ENCODE measurements around the gene TMEM170A. TPM values are rescaled to one million over a fixed set of nuclear protein-coding genes. Genes with fewer than 3 reads are reported as not detected.
"Not testable (repeated sequence)": the region's sequence is repeated elsewhere in the genome, so short reads cannot be mapped to it uniquely, and the experiment has no call there.

Gene TMEM170A
- total RNA-seq, 1 experiment from 2014 or later: 10.1 TPM

- no peaks in the 10 kb centered on the region for H3F3A ChIP-seq (ENCODE audit: low read length, unreplicated experiment)
- H4K20me1 ChIP-seq (ENCODE audit: low read length): no peaks in the 10 kb centered on the region
- DNase-seq (no peak), ATAC-seq (no peak)
- no peak overlapping the region for H2AFZ ChIP-seq (ENCODE audit: low read length)
- no peaks in the 10 kb centered on the region for H3K9me3 ChIP-seq (ENCODE audit: low read length)
- H3K27me3 ChIP-seq (ENCODE audit: low read length): no peaks in the 10 kb centered on the region
- H3K4me1 ChIP-seq (ENCODE audit: insufficient read depth, low read length): peaks cover 25% of the 10 kb centered on the region
- H3K79me2 ChIP-seq (ENCODE audit: low read length): no peaks in the 10 kb centered on the region
- H3K4me2 ChIP-seq (ENCODE audit: low read length): 0 out of 2 replicates have a peak overlapping the region, but pooled peaks have one; percentile 6
- intact Hi-C loops (cut with micrococcal nuclease): no loop called here
- no peak overlapping the region for H3K4me3 ChIP-seq (ENCODE audit: low read length)
- BruUV-seq (replicated peaks): TSS peak; percentile 55
- peak overlapping the region; percentile 57 for H3K27ac ChIP-seq (ENCODE audit: low read length)
- no peaks in the 10 kb centered on the region for H3K36me3 ChIP-seq (ENCODE audit: low read depth, low read length)
- CTCF ChIA-PET: interaction anchor here (0.7 kb wide), 1 partner anchor 11 kb away, joined by 6 read pairs; no protein-coding TSS in a partner anchor
- TF ChIP-seq, protein P1, sequence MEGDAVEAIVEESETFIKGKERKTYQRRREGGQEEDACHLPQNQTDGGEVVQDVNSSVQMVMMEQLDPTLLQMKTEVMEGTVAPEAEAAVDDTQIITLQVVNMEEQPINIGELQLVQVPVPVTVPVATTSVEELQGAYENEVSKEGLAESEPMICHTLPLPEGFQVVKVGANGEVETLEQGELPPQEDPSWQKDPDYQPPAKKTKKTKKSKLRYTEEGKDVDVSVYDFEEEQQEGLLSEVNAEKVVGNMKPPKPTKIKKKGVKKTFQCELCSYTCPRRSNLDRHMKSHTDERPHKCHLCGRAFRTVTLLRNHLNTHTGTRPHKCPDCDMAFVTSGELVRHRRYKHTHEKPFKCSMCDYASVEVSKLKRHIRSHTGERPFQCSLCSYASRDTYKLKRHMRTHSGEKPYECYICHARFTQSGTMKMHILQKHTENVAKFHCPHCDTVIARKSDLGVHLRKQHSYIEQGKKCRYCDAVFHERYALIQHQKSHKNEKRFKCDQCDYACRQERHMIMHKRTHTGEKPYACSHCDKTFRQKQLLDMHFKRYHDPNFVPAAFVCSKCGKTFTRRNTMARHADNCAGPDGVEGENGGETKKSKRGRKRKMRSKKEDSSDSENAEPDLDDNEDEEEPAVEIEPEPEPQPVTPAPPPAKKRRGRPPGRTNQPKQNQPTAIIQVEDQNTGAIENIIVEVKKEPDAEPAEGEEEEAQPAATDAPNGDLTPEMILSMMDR (conservative IDR thresholded peaks at IDR 0.05; ENCODE audit: low read depth, low read length): no peak
- TF ChIP-seq EZH2 (IDR thresholded peaks at IDR 0.05; ENCODE audit: low read length, unreplicated experiment): no peak
- no peak for TF ChIP-seq EZH2phosphoT487 (IDR thresholded peaks at IDR 0.05; ENCODE audit: borderline replicate concordance, low read length)
- H3K9me2 ChIP-seq (replicated peaks; ENCODE audit: low read length): no peaks in the 10 kb centered on the region
- H3K9ac ChIP-seq (ENCODE audit: low read length): no peak overlapping the region
- POLR2A ChIA-PET (ENCODE audit: unreplicated experiment): no interaction called here
These were observed 41.6 kb upstream of the TMEM170A start for GRCh38 chr16:75506107-75506506.

- intact Hi-C loops (cut with micrococcal nuclease): no loop called here
- Histone ChIP-seq H4K20me1 (ENCODE audit: low read length) (no peaks in the 10 kb centered on the region), H3K4me3 (ENCODE audit: low read length) (no peak overlapping the region), H2AFZ (ENCODE audit: low read length) (no peak overlapping the region), H3K9ac (ENCODE audit: low read length) (no peak overlapping the region), H3K79me2 (ENCODE audit: low read length) (no peaks in the 10 kb centered on the region), H3K9me2 (replicated peaks; ENCODE audit: low read length) (no peaks in the 10 kb centered on the region), H3K4me1 (ENCODE audit: insufficient read depth, low read length) (peaks cover 20% of the 10 kb centered on the region), H3K9me3 (ENCODE audit: low read length) (no peaks in the 10 kb centered on the region), H3K27ac (ENCODE audit: low read length) (no peak overlapping the region), H3K4me2 (ENCODE audit: low read length) (no peak overlapping the region), H3F3A (ENCODE audit: low read length, unreplicated experiment) (no peaks in the 10 kb centered on the region), H3K27me3 (ENCODE audit: low read length) (no peaks in the 10 kb centered on the region), H3K36me3 (ENCODE audit: low read depth, low read length) (no peaks in the 10 kb centered on the region)
- ATAC-seq (no peak), DNase-seq (no peak)
- BruUV-seq (replicated peaks): no TSS peak
- ChIA-PET POLR2A (ENCODE audit: unreplicated experiment) (no interaction called here), CTCF (no interaction called here)
- TF ChIP-seq, protein P1 (conservative IDR thresholded peaks at IDR 0.05; ENCODE audit: low read depth, low read length): no peak
- no peak for TF ChIP-seq EZH2 (IDR thresholded peaks at IDR 0.05; ENCODE audit: low read length, unreplicated experiment)
- no peak for TF ChIP-seq EZH2phosphoT487 (IDR thresholded peaks at IDR 0.05; ENCODE audit: borderline replicate concordance, low read length)
These were observed 39.3 kb upstream of the TMEM170A start for GRCh38 chr16:75503801-75504200.

DNA sequence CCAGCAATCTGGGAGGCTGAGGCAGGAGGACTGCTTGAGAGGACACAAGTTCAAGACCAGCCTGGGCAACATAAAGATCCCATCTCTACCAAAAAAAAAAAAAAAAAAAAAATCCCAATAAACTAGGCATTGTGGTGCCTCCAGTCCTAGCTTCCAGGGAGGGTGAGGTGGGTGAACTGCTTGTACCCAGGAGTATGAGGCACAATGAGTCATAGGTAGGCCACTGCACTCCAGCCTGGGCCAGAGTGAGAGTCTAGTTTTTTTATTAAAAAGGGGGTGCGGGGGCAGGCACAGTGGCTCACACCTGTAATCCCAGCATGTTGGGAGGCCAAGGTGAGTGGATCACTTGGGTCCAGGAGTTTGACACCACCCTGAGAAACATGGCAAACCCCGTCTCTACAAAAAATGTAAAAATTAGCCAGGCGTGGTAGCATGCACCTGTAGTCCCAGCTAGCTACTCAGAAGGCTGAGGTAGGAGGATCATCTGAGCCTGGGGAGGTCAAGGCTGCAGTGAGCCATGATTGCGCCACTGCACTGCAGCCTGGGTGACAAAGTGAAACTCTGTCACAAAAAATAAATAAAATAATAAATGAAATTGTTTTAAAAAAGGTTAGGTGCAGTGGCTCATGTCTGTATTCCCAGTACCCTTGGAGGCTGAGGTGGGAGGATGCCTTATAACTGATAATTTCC, 38.6 kb upstream of the TMEM170A start:
- Histone ChIP-seq H2AFZ (ENCODE audit: low read length) (no peak overlapping the region), H3K9me2 (replicated peaks; ENCODE audit: low read length) (no peaks in the 10 kb centered on the region), H3K79me2 (ENCODE audit: low read length) (no peaks in the 10 kb centered on the region), H3K9ac (ENCODE audit: low read length) (no peak overlapping the region), H3F3A (ENCODE audit: low read length, unreplicated experiment) (no peaks in the 10 kb centered on the region), H3K36me3 (ENCODE audit: low read depth, low read length) (no peaks in the 10 kb centered on the region), H3K4me1 (ENCODE audit: insufficient read depth, low read length) (peaks cover 20% of the 10 kb centered on the region), H3K9me3 (ENCODE audit: low read length) (no peaks in the 10 kb centered on the region), H3K27ac (ENCODE audit: low read length) (no peak overlapping the region), H3K4me3 (ENCODE audit: low read length) (no peak overlapping the region), H4K20me1 (ENCODE audit: low read length) (no peaks in the 10 kb centered on the region), H3K4me2 (ENCODE audit: low read length) (no peak overlapping the region), H3K27me3 (ENCODE audit: low read length) (no peaks in the 10 kb centered on the region)
- ChIA-PET POLR2A (ENCODE audit: unreplicated experiment) (no interaction called here), CTCF (no interaction called here)
- no TSS peak for BruUV-seq (replicated peaks)
- TF ChIP-seq EZH2 (IDR thresholded peaks at IDR 0.05; ENCODE audit: low read length, unreplicated experiment) (no peak), EZH2phosphoT487 (IDR thresholded peaks at IDR 0.05; ENCODE audit: borderline replicate concordance, low read length) (no peak)
- TF ChIP-seq, protein P1 (conservative IDR thresholded peaks at IDR 0.05; ENCODE audit: low read depth, low read length): no peak
- intact Hi-C loops (cut with micrococcal nuclease): no loop called here
- DNase-seq (peak; percentile 35), ATAC-seq (0 out of 2 replicates have a peak, but pooled peaks have one; percentile 30)

GRCh38 chr16:75501820-75502219, 37.3 kb upstream of the TMEM170A start:
- peaks cover 17% of the 10 kb centered on the region for H3K4me1 ChIP-seq (ENCODE audit: insufficient read depth, low read length)
- H3K9me3 ChIP-seq (ENCODE audit: low read length); H2AFZ ChIP-seq (ENCODE audit: low read length); H3K4me3 ChIP-seq (ENCODE audit: low read length); ATAC-seq; intact Hi-C loops (cut with micrococcal nuclease); H3K27me3 ChIP-seq (ENCODE audit: low read length); CTCF ChIA-PET; POLR2A ChIA-PET (ENCODE audit: unreplicated experiment); H3K36me3 ChIP-seq (ENCODE audit: low read depth, low read length); H3K27ac ChIP-seq (ENCODE audit: low read length); H3F3A ChIP-seq (ENCODE audit: low read length, unreplicated experiment); H3K79me2 ChIP-seq (ENCODE audit: low read length); H3K9me2 ChIP-seq (replicated peaks; ENCODE audit: low read length); H4K20me1 ChIP-seq (ENCODE audit: low read length); H3K9ac ChIP-seq (ENCODE audit: low read length); DNase-seq; BruUV-seq (replicated peaks); H3K4me2 ChIP-seq (ENCODE audit: low read length): not testable (repeated sequence)

Data from PC-3 (cell line).